GM12801 (cell line): ENCODE data around the gene PLCD3.

Experiments
- CTCF ChIP-seq: IDR thresholded peaks from one replicate; pipeline ENCODE4 v1.5.1; 2011; ENCODE audit warnings: control low read depth; ENCODE audit not compliant: insufficient read length; ENCODE audit errors: extremely low read depth

Gene PLCD3

GRCh38 chr17:45123076-45123770, 9.1 kb downstream of the PLCD3 start:
- TF ChIP-seq CTCF: no peak

- TF ChIP-seq CTCF: no peak
Measured at GRCh38 chr17:45121055-45121454, 11.3 kb downstream of the PLCD3 start.

GRCh38 chr17:45120558-45120957, 11.8 kb downstream of the PLCD3 start:
- TF ChIP-seq CTCF: no peak

- TF ChIP-seq CTCF: no peak
Measured at GRCh38 chr17:45119964-45120363, 12.4 kb downstream of the PLCD3 start.

GRCh38 chr17:45118691-45119090, 13.6 kb downstream of the PLCD3 start:
- no peak for TF ChIP-seq CTCF

- TF ChIP-seq CTCF: no peak
Measured at GRCh38 chr17:45117848-45118646, 14.3 kb downstream of the PLCD3 start.

GRCh38 chr17:45117334-45117733, 15.0 kb downstream of the PLCD3 start:
- no peak for TF ChIP-seq CTCF
